HG03521 (cell line): Measurements from ENCODE around the gene BICRAL.
"Not testable (repeated sequence)": the region's sequence is repeated elsewhere in the genome, so short reads cannot be mapped to it uniquely, and the experiment has no call there.

ENCODE experiments used
- ATAC-seq: cut with Tn5 transposase; IDR thresholded peaks from one replicate; pipeline ENCODE4 v1.9.1; 2021; ENCODE audit warnings: mild to moderate bottlenecking, moderate library complexity; ENCODE audit not compliant: unreplicated experiment

The BICRAL gene

GRCh38 chr6:42791706-42792320 lies 10.0 kb downstream of the BICRAL start:
- ATAC-seq: no peak

GRCh38 chr6:42795651-42796050 lies 13.8 kb downstream of the BICRAL start:
- ATAC-seq: no peak

- ATAC-seq: no peak
Observed at GRCh38 chr6:42796171-42796570, 14.3 kb downstream of the BICRAL start.

- not testable (repeated sequence) for ATAC-seq
Observed at GRCh38 chr6:42797696-42798095, 15.8 kb downstream of the BICRAL start.

GRCh38 chr6:42805297-42805861 lies 23.5 kb downstream of the BICRAL start:
- no peak for ATAC-seq

GRCh38 chr6:42806359-42806758 lies 24.5 kb downstream of the BICRAL start:
- not testable (repeated sequence) for ATAC-seq

GRCh38 chr6:42808492-42809483 lies 26.9 kb downstream of the BICRAL start:
- no peak for ATAC-seq

- no peak for ATAC-seq
Observed at GRCh38 chr6:42813074-42813645, 31.3 kb downstream of the BICRAL start.

GRCh38 chr6:42813906-42814444 lies 32.1 kb downstream of the BICRAL start:
- ATAC-seq: no peak

GRCh38 chr6:42815726-42816125 lies 33.9 kb downstream of the BICRAL start:
- ATAC-seq: not testable (repeated sequence)

GRCh38 chr6:42817907-42818306 lies 36.1 kb downstream of the BICRAL start:
- ATAC-seq: no peak

GRCh38 chr6:42818416-42818815 lies 36.6 kb downstream of the BICRAL start:
- ATAC-seq: no peak

- ATAC-seq: no peak
Observed at GRCh38 chr6:42818878-42819277, 37.0 kb downstream of the BICRAL start.

- no peak for ATAC-seq
Observed at GRCh38 chr6:42819803-42820511, 38.1 kb downstream of the BICRAL start.

- no peak for ATAC-seq
Observed at GRCh38 chr6:42820512-42821340, 38.9 kb downstream of the BICRAL start.

GRCh38 chr6:42821341-42821668 lies 39.5 kb downstream of the BICRAL start:
- no peak for ATAC-seq

- ATAC-seq: no peak
Observed at GRCh38 chr6:42821846-42822245, 40.0 kb downstream of the BICRAL start.

- no peak for ATAC-seq
Observed at GRCh38 chr6:42829561-42830092, 47.8 kb downstream of the BICRAL start.

- no peak for ATAC-seq
Observed at GRCh38 chr6:42831237-42831636, 49.4 kb downstream of the BICRAL start.
